ENCODE results near the gene UBL5. TPM values are rescaled to one million over a fixed set of nuclear protein-coding genes. Genes with fewer than 3 reads are reported as not detected.

The UBL5 gene
- total RNA-seq, 1 donor from 2014 or later: 335 TPM

GRCh38 chr19:9848762-9849161 is 21.0 kb downstream of the UBL5 start:
- peaks cover 1% of the 10 kb centered on the region for H3K9me3 Mint-ChIP-seq (ENCODE audit: low read depth)
- no peak for DNase-seq (ENCODE audit: low spot score, unreplicated experiment)
- TF ChIP-seq, protein P1, sequence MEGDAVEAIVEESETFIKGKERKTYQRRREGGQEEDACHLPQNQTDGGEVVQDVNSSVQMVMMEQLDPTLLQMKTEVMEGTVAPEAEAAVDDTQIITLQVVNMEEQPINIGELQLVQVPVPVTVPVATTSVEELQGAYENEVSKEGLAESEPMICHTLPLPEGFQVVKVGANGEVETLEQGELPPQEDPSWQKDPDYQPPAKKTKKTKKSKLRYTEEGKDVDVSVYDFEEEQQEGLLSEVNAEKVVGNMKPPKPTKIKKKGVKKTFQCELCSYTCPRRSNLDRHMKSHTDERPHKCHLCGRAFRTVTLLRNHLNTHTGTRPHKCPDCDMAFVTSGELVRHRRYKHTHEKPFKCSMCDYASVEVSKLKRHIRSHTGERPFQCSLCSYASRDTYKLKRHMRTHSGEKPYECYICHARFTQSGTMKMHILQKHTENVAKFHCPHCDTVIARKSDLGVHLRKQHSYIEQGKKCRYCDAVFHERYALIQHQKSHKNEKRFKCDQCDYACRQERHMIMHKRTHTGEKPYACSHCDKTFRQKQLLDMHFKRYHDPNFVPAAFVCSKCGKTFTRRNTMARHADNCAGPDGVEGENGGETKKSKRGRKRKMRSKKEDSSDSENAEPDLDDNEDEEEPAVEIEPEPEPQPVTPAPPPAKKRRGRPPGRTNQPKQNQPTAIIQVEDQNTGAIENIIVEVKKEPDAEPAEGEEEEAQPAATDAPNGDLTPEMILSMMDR (IDR thresholded peaks at IDR 0.05; ENCODE audit: unreplicated experiment): no peak
- H3K27ac Mint-ChIP-seq: no peak overlapping the region
- peaks cover 9% of the 10 kb centered on the region for H3K36me3 Mint-ChIP-seq (ENCODE audit: insufficient read depth)
- no peak overlapping the region for H3K4me3 Mint-ChIP-seq (ENCODE audit: low read depth)
- H3K27me3 Mint-ChIP-seq: no peaks in the 10 kb centered on the region
- H3K4me1 Mint-ChIP-seq (ENCODE audit: low read depth): peaks cover 10% of the 10 kb centered on the region

DNA sequence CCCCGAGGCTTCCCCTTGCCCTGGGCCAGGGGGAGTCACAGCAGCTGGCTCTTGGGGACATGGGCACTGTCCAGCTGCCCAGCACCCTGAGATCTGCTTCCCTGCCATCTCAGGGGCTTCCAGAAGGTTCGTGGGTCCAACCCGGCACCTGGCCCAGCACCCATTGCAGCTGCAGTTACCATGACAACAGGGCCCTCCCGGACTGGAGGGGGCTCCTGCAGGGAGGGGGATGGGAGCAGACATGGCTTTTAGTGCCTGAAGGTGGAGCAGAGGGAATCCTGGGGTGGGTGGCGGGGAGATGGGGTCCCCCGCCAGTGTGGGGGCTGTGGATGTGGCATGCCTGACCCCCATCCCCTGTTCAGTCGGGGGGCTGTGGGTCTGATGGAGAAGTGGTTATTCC is 22.1 kb downstream of the UBL5 start:
- H3K4me1 Mint-ChIP-seq (ENCODE audit: low read depth): peaks cover 11% of the 10 kb centered on the region
- no peak for DNase-seq (ENCODE audit: low spot score, unreplicated experiment)
- peaks cover 4% of the 10 kb centered on the region for H3K9me3 Mint-ChIP-seq (ENCODE audit: low read depth)
- TF ChIP-seq, protein P1 (IDR thresholded peaks at IDR 0.05; ENCODE audit: unreplicated experiment): no peak
- H3K27me3 Mint-ChIP-seq: no peaks in the 10 kb centered on the region
- no peak overlapping the region for H3K27ac Mint-ChIP-seq
- H3K36me3 Mint-ChIP-seq (ENCODE audit: insufficient read depth): peaks cover 15% of the 10 kb centered on the region
- H3K4me3 Mint-ChIP-seq (ENCODE audit: low read depth): no peak overlapping the region

GRCh38 chr19:9850235-9850959 is 22.7 kb downstream of the UBL5 start:
- no peaks in the 10 kb centered on the region for H3K27me3 Mint-ChIP-seq
- peaks cover 4% of the 10 kb centered on the region for H3K9me3 Mint-ChIP-seq (ENCODE audit: low read depth)
- H3K36me3 Mint-ChIP-seq (ENCODE audit: insufficient read depth): peaks cover 15% of the 10 kb centered on the region
- no peak overlapping the region for H3K4me3 Mint-ChIP-seq (ENCODE audit: low read depth)
- peaks cover 11% of the 10 kb centered on the region for H3K4me1 Mint-ChIP-seq (ENCODE audit: low read depth)
- peak overlapping the region; percentile 87 for H3K27ac Mint-ChIP-seq
- TF ChIP-seq, protein P1 (IDR thresholded peaks at IDR 0.05; ENCODE audit: unreplicated experiment): no peak
- DNase-seq (ENCODE audit: low spot score, unreplicated experiment): no peak

GRCh38 chr19:9854282-9854846 is 26.6 kb downstream of the UBL5 start:
- peaks cover 28% of the 10 kb centered on the region for H3K36me3 Mint-ChIP-seq (ENCODE audit: insufficient read depth)
- no peak overlapping the region for H3K27ac Mint-ChIP-seq
- DNase-seq (ENCODE audit: low spot score, unreplicated experiment): no peak
- H3K4me3 Mint-ChIP-seq (ENCODE audit: low read depth): no peak overlapping the region
- peaks cover 4% of the 10 kb centered on the region for H3K9me3 Mint-ChIP-seq (ENCODE audit: low read depth)
- TF ChIP-seq, protein P1 (IDR thresholded peaks at IDR 0.05; ENCODE audit: unreplicated experiment): no peak
- no peaks in the 10 kb centered on the region for H3K27me3 Mint-ChIP-seq
- H3K4me1 Mint-ChIP-seq (ENCODE audit: low read depth): peaks cover 11% of the 10 kb centered on the region

DNA sequence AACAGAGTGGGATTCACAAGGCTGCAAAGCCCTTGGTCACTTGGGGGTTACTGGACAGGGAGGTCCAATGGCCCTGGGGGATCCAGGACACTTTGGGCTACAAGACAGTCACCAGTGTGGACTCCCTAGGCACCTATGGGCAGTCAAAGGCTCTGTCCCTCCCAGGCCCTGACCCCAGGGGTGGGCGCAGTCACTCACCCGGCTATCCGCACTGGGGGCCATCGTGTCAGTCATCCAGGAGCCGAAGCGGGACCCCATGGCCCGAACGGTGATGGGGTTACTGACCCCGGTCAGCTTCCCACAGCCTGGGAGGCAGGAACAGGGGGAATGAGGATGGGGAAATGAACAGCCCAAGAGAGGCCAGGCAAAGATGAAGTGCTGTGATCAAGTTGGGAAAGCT is 28.9 kb downstream of the UBL5 start:
- Mint-ChIP-seq H3K9me3 (ENCODE audit: low read depth) (peaks cover 4% of the 10 kb centered on the region), H3K36me3 (ENCODE audit: insufficient read depth) (peaks cover 28% of the 10 kb centered on the region), H3K27me3 (no peaks in the 10 kb centered on the region), H3K27ac (no peak overlapping the region), H3K4me3 (ENCODE audit: low read depth) (no peak overlapping the region), H3K4me1 (ENCODE audit: low read depth) (peaks cover 8% of the 10 kb centered on the region)
- TF ChIP-seq, protein P1 (IDR thresholded peaks at IDR 0.05; ENCODE audit: unreplicated experiment): no peak
- DNase-seq (ENCODE audit: low spot score, unreplicated experiment): no peak
